Dorsolateral prefrontal cortex (tissue), 118 donors: ENCODE measurements around the gene SLC35D3. TPM values are rescaled to one million over a fixed set of nuclear protein-coding genes. Genes with fewer than 3 reads are reported as not detected.

Experiments used
- total RNA-seq, 120 experiments: library from RNA; stranded (reverse); gene quantifications; one replicate each; pipeline versions ENCODE4 v1.2.3 to v1.2.4, GENCODE V29; 2022

The SLC35D3 gene
- total RNA-seq, 120 experiments from 2014 or later: 0.19 to 0.37 (median 0.24) TPM; not detected in 99

Other genes starting within 250 kb of the SLC35D3 start
- gene MAP3K5, start 129.8 kb upstream of the SLC35D3 start, total RNA-seq: 10 to 100 TPM; 26.2 to 70.0 (median 45.3) TPM
- gene PEX7, start 99.7 kb upstream of the SLC35D3 start, total RNA-seq: 10 to 100 TPM in 7 of 120 experiments, 1 to 10 TPM in 113; 2.1 to 11.5 (median 7.1) TPM
- gene IL20RA, start 122.7 kb downstream of the SLC35D3 start, total RNA-seq: 1 to 10 TPM in 114 of 120 experiments, under 1 TPM in 6; 0.86 to 4.9 (median 2.1) TPM